ENCODE measurements around the gene ALG9.
"Not testable (repeated sequence)": the region's sequence is repeated elsewhere in the genome, so short reads cannot be mapped to it uniquely, and the experiment has no call there.

ALG9 gene

DNA sequence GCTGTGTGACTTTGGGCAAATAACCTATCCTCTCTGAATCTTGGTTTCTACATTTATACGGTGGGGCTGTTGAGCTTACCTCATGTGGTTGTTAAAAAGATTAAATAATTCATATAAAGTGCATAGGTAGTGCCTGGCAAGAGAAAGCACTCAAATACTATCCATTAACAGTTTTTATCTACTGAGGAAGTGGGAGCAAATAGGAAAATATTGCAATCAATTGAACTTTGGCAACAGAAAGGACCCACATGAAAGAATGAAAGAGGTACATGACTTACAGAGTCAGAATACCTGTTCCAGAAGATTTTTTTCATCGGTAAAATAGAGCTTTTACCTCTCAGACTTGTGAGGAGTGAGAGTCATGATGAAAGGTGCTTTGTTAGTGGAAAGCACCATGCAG is 98.8 kb downstream of the ALG9 start:
- TF ChIP-seq ZBTB21 (tag by site-specific recombination; IDR thresholded peaks at IDR 0.05) (no peak), ZBTB20 (tag by site-specific recombination; IDR thresholded peaks at IDR 0.05) (no peak), ZFHX2 (tag by site-specific recombination; conservative IDR thresholded peaks at IDR 0.05) (no peak), GLIS1 (tag by site-specific recombination; IDR thresholded peaks at IDR 0.05) (no peak), ZSCAN23 (tag by site-specific recombination; IDR thresholded peaks at IDR 0.05) (no peak), ZNF184 (tag by site-specific recombination; IDR thresholded peaks at IDR 0.05) (no peak), ZNF16 (tag by site-specific recombination; IDR thresholded peaks at IDR 0.05; ENCODE audit: low read depth) (no peak), ZNF302 (tag by site-specific recombination; IDR thresholded peaks at IDR 0.05; ENCODE audit: low read depth) (no peak), OVOL3 (tag by site-specific recombination; IDR thresholded peaks at IDR 0.05) (no peak), ZNF214 (tag by site-specific recombination; IDR thresholded peaks at IDR 0.05; ENCODE audit: borderline replicate concordance) (no peak), ZNF404 (tag by site-specific recombination; IDR thresholded peaks at IDR 0.05) (no peak)
- TF ChIP-seq, protein P1, sequence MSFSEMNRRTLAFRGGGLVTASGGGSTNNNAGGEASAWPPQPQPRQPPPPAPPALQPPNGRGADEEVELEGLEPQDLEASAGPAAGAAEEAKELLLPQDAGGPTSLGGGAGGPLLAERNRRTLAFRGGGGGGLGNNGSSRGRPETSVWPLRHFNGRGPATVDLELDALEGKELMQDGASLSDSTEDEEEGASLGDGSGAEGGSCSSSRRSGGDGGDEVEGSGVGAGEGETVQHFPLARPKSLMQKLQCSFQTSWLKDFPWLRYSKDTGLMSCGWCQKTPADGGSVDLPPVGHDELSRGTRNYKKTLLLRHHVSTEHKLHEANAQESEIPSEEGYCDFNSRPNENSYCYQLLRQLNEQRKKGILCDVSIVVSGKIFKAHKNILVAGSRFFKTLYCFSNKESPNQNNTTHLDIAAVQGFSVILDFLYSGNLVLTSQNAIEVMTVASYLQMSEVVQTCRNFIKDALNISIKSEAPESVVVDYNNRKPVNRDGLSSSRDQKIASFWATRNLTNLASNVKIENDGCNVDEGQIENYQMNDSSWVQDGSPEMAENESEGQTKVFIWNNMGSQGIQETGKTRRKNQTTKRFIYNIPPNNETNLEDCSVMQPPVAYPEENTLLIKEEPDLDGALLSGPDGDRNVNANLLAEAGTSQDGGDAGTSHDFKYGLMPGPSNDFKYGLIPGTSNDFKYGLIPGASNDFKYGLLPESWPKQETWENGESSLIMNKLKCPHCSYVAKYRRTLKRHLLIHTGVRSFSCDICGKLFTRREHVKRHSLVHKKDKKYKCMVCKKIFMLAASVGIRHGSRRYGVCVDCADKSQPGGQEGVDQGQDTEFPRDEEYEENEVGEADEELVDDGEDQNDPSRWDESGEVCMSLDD (tag by site-specific recombination; IDR thresholded peaks at IDR 0.05): no peak
- TF ChIP-seq, protein P2, sequence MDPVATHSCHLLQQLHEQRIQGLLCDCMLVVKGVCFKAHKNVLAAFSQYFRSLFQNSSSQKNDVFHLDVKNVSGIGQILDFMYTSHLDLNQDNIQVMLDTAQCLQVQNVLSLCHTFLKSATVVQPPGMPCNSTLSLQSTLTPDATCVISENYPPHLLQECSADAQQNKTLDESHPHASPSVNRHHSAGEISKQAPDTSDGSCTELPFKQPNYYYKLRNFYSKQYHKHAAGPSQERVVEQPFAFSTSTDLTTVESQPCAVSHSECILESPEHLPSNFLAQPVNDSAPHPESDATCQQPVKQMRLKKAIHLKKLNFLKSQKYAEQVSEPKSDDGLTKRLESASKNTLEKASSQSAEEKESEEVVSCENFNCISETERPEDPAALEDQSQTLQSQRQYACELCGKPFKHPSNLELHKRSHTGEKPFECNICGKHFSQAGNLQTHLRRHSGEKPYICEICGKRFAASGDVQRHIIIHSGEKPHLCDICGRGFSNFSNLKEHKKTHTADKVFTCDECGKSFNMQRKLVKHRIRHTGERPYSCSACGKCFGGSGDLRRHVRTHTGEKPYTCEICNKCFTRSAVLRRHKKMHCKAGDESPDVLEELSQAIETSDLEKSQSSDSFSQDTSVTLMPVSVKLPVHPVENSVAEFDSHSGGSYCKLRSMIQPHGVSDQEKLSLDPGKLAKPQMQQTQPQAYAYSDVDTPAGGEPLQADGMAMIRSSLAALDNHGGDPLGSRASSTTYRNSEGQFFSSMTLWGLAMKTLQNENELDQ (tag by site-specific recombination; IDR thresholded peaks at IDR 0.05; ENCODE audit: low read depth): no peak
- POLR2A ChIA-PET: no interaction called here
- H3K27ac ChIP-seq (ENCODE audit: extremely low read depth, low read depth, low read length): no peak overlapping the region
- H3K36me3 ChIP-seq (ENCODE audit: control insufficient read depth in 2 of 2, insufficient read depth in 1 of 2, low read length in 2 of 2): no peaks in the 10 kb centered on the region
- H3K4me1 ChIP-seq (ENCODE audit: control insufficient read depth, insufficient read depth, low read length): no peaks in the 10 kb centered on the region
- no peak overlapping the region for H3K4me3 ChIP-seq (ENCODE audit: low read depth, low read length)
- CTCF ChIA-PET: interaction anchor here (0.8 to 2.2 kb wide), 2 partner anchors 167 to 170 kb away, joined by 3 to 12 read pairs; no protein-coding TSS in a partner anchor
- no peaks in the 10 kb centered on the region for H3K9me3 ChIP-seq (ENCODE audit: control insufficient read depth, insufficient read depth, low read depth, low read length)

DNA sequence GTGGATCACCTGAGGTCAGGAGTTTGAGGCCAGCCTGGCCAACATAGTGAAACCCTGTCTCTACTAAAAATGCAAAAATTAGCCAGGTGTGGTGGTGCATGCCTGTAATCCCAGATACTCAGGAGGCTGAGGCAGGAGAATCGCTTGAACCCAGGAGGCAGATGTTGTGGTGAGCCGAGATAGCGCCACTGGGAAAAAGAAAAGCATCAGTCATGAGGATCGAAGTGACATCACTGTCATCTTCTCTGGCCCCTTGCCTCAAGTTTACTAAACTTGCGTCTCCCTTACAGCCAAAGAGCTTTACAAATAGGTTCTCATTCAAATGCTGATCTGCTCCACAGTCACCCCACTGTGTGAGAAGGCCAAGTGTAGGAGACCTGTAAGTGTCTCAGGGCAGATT is 100.2 kb downstream of the ALG9 start:
- H3K27ac ChIP-seq (ENCODE audit: extremely low read depth, low read depth, low read length); H3K4me1 ChIP-seq (ENCODE audit: control insufficient read depth, insufficient read depth, low read length); POLR2A ChIA-PET; H3K4me3 ChIP-seq (ENCODE audit: low read depth, low read length); H3K9me3 ChIP-seq (ENCODE audit: control insufficient read depth, insufficient read depth, low read depth, low read length); H3K36me3 ChIP-seq (ENCODE audit: control insufficient read depth in 2 of 2, insufficient read depth in 1 of 2, low read length in 2 of 2): not testable (repeated sequence)
- CTCF ChIA-PET: interaction anchor here (1.1 kb wide), 1 partner anchor 49 kb away, joined by 6 read pairs; no protein-coding TSS in a partner anchor

DNA sequence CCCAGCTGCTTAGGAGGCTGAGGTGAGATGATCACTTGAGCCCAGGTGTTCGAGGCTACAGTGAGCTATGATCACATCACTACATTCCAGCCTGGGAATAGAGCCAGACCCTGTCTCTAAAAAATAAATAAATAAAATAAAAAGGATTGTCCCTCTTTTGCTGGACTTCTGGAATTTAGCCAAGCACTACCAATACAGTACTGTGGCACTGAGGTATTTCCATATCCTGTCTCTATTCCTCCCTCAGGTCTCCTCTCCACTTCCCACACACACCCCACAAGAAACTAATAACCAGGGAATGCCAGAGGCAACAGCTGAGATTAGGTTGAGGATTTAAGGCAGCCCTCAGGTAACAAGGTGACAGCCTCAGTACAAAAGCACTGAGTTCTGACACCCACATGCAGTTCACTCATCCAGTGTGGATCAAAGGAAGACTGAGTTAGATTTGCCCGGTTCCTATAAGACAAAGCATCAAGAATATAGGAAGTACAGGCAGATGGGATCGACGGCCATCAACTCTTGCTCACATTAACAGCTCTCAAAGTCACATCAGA is 100.7 kb downstream of the ALG9 start:
- CTCF ChIA-PET: interaction anchor here (0.9 kb wide), 1 partner anchor 166 kb away, joined by 6 read pairs; no protein-coding TSS in a partner anchor
- TF ChIP-seq ZNF530 (tag by site-specific recombination; IDR thresholded peaks at IDR 0.05; ENCODE audit: low read depth) (no peak), ZNF624 (tag by site-specific recombination; IDR thresholded peaks at IDR 0.05) (no peak), ZNF600 (tag by site-specific recombination; IDR thresholded peaks at IDR 0.05) (0 out of 2 replicates have a peak, but pooled peaks have one; percentile 13), ZNF169 (tag by site-specific recombination; IDR thresholded peaks at IDR 0.05) (no peak), RBAK (tag by site-specific recombination; IDR thresholded peaks at IDR 0.05) (no peak), ZNF239 (tag by site-specific recombination; IDR thresholded peaks at IDR 0.05) (no peak), SCRT1 (tag by site-specific recombination; IDR thresholded peaks at IDR 0.05; ENCODE audit: borderline replicate concordance) (no peak), EGR2 (tag by site-specific recombination; IDR thresholded peaks at IDR 0.05; ENCODE audit: low read depth) (peak; percentile 41; the same call in 1 of the 2 replicates)
- TF ChIP-seq, protein P3, sequence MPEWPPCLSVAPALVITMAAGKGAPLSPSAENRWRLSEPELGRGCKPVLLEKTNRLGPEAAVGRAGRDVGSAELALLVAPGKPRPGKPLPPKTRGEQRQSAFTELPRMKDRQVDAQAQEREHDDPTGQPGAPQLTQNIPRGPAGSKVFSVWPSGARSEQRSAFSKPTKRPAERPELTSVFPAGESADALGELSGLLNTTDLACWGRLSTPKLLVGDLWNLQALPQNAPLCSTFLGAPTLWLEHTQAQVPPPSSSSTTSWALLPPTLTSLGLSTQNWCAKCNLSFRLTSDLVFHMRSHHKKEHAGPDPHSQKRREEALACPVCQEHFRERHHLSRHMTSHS (tag by site-specific recombination; IDR thresholded peaks at IDR 0.05): no peak
- TF ChIP-seq, protein P4, sequence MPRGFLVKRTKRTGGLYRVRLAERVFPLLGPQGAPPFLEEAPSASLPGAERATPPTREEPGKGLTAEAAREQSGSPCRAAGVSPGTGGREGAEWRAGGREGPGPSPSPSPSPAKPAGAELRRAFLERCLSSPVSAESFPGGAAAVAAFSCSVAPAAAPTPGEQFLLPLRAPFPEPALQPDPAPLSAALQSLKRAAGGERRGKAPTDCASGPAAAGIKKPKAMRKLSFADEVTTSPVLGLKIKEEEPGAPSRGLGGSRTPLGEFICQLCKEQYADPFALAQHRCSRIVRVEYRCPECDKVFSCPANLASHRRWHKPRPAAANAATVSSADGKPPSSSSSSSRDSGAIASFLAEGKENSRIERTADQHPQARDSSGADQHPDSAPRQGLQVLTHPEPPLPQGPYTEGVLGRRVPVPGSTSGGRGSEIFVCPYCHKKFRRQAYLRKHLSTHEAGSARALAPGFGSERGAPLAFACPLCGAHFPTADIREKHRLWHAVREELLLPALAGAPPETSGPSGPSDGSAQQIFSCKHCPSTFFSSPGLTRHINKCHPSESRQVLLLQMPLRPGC (tag by site-specific recombination; IDR thresholded peaks at IDR 0.05): no peak
- TF ChIP-seq, protein P5, sequence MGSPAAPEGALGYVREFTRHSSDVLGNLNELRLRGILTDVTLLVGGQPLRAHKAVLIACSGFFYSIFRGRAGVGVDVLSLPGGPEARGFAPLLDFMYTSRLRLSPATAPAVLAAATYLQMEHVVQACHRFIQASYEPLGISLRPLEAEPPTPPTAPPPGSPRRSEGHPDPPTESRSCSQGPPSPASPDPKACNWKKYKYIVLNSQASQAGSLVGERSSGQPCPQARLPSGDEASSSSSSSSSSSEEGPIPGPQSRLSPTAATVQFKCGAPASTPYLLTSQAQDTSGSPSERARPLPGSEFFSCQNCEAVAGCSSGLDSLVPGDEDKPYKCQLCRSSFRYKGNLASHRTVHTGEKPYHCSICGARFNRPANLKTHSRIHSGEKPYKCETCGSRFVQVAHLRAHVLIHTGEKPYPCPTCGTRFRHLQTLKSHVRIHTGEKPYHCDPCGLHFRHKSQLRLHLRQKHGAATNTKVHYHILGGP (tag by site-specific recombination; IDR thresholded peaks at IDR 0.05): no peak

More for the DNA sequence above, 100.7 kb downstream of the ALG9 start:
- Histone ChIP-seq H3K27ac (ENCODE audit: extremely low read depth, low read depth, low read length) (no peak overlapping the region), H3K9me3 (ENCODE audit: control insufficient read depth, insufficient read depth, low read depth, low read length) (no peaks in the 10 kb centered on the region), H3K4me3 (ENCODE audit: low read depth, low read length) (no peak overlapping the region), H3K36me3 (ENCODE audit: control insufficient read depth in 2 of 2, insufficient read depth in 1 of 2, low read length in 2 of 2) (no peaks in the 10 kb centered on the region), H3K4me1 (ENCODE audit: control insufficient read depth, insufficient read depth, low read length) (no peaks in the 10 kb centered on the region)
- POLR2A ChIA-PET: no interaction called here

Data from HEK293 (cell line).